Activated CD8-positive, alpha-beta memory T cell treated with anti-CD3 and anti-CD28 coated beads for 36 hours (primary cell): ENCODE data around the gene MVP. TPM values are rescaled to one million over a fixed set of nuclear protein-coding genes. Genes with fewer than 3 reads are reported as not detected.
"Not testable (repeated sequence)": the region's sequence is repeated elsewhere in the genome, so short reads cannot be mapped to it uniquely, and the experiment has no call there.

Experiments used
- CTCF ChIA-PET: fragments of 350-600 bp; sonication (Branson Sonifier 250); formaldehyde crosslinking; loops from one replicate; lab custom pipeline; 2021; ENCODE audit warnings: antibody characterized with exemption; lab: Charles Lee
- POLR2A ChIA-PET: fragments of 350-600 bp; sonication (Branson Sonifier 250); formaldehyde crosslinking; loops from one replicate; lab custom pipeline; 2021; ENCODE audit warnings: antibody characterized with exemption; lab: Charles Lee
- total RNA-seq, 2 experiments: library from RNA; stranded (reverse); gene quantifications; one replicate each; pipeline ENCODE4 v1.2.3, GENCODE V29; 2021

Gene MVP
- total RNA-seq, 2 experiments from 2014 or later: 42.2 to 46.0 TPM

DNA sequence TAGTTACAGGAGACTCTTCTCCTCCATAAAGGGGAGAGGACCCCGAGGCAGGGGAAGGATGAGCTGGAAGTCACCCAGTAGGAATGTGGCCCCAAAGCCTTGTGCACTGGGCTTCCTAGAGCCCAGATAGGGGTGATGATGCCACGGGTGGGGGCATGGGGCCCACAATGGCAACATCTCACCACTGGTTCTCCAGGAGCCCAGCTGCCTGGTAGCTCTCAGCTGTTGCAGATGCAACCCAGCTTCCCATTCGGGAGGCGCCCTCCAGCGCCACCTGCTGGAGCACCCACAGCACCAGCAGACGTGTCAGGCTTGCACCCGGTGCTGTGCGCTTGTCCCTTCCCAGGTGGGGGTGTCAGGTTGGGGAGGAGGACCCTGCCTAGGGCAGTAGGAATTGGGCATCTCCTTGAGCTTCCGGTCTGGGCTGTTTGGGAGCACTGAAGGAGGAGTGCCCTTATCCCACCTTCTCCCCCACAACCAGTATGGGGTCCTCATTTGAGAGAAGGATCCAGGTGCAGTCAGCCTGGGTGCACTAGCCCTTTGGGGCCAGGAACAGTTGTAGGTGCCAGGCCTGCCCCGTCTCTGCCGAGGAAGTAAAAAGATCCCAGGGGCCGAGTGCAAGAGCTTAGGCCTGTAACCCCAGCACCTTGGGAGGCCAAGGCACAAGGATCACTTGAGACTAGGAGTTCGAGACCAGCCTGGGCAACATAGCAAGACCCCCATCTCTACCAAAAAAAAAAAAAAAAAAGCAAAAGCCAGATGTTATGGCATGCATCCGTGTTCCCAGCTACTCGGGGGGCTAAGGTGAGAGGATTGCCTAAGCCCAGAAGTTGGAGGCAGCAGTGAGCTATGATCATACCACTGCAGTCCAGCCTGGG lies 28.4 kb downstream of the MVP start:
- CTCF ChIA-PET: interaction anchor here (0.5 to 3.8 kb wide), 49 partner anchors 9 to 206 kb away, joined by 3 to 37 read pairs (median 4); partner anchors contain the start of genes ASPHD1, C16orf54, C16orf92 and KIF22
- POLR2A ChIA-PET: interaction anchor here (0.9 to 1.2 kb wide), 4 partner anchors 19 to 41 kb away, joined by 3 to 7 read pairs (median 4); partner anchors contain the start of gene PAGR1

GRCh38 chr16:29849505-29849904 lies 29.2 kb downstream of the MVP start:
- ChIA-PET POLR2A (no interaction called here), CTCF (interaction anchor here (0.6 to 3.8 kb wide), 21 partner anchors 10 to 207 kb away, joined by 3 to 37 read pairs (median 6); partner anchors contain the start of genes KIF22, MVP and TLCD3B)

GRCh38 chr16:29850998-29851397 lies 30.7 kb downstream of the MVP start:
- CTCF ChIA-PET: interaction anchor here (0.7 to 1.6 kb wide), 5 partner anchors 10 to 204 kb away, joined by 3 to 5 read pairs (median 3); no protein-coding TSS in a partner anchor
- POLR2A ChIA-PET: interaction anchor here (0.6 to 0.7 kb wide), 3 partner anchors 79 to 647 kb away, joined by 3 to 8 read pairs (median 6); no protein-coding TSS in a partner anchor

DNA sequence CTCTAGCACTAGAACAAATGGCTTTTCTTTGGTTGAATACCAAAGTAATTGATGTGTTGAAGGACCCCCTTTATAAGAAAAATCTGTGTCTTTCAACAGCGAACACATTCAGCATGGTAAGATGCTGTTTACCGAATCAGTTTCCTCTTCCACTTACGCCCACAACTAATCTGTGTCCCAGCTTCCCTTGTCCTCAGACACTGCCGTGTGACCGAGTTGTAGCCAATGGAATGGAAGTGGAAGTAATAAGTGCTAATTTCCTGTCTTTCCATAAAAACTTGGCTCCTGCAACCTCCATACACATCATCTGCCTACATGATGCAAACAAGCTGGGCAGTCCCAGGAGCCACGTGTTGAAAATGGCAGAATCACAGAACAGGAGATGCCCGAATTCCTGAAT lies 32.4 kb downstream of the MVP start:
- ChIA-PET CTCF (no interaction called here), POLR2A (no interaction called here)

DNA sequence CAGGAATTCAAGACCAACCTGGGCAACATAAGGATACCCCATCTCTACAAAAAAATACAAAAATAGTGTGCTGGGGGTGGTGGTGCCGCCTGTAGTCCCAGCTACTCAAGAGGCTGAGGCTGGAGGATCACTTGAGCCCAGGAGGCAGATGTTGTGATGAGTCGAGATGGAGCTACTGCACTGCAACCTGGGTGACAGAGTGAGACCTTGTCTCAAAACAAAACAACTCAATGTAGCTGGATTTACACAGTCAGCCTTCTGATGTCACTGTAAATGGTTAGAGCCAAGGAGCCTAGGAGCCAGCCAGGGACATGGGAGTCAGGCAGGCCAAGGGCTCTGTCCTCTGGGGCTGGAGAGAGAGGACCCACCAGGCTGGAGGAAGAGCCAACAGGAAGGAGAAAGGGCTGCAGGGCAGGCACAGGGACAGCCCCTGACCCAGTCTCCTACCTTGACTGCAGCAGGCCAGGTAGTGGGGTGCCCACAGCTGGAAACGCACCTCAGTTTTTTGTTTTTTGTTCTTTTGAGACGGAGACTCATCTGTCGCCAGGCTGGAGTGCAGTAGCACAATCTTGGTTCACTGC lies 34.3 kb downstream of the MVP start:
- ChIA-PET CTCF (no interaction called here), POLR2A (no interaction called here)

DNA sequence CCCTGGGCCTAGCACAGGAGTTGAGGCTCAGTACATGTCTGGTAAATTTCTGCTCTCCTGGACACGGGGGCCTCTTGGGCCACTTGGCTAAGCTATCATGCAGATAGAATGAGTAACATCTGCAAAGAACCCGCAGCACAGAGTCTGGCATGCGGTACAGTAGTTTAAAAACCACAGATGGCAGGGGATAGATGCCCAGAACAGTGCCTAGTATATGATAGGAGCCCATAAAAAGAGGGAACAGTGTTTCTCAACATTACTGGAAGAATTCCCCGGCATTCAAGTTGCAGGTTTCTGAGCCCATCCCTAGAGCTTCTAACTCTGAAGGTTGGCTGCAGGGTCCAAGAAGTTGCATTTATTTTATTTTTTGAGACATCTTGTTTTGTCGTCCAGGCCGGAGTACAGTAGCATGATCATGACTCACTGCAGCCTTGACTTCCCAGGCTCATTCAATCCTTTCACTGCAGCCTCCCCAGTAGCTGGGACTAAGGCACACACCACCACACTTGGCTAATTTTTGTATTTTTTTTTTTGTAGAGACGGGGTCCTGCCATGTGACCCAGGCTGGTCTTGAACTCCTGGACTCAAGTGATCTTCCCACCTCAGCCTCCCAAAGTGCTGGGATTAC lies 37.0 kb downstream of the MVP start:
- ChIA-PET POLR2A (no interaction called here), CTCF (interaction anchor here (0.6 to 1.2 kb wide), 3 partner anchors 9 to 184 kb away, joined by 4 to 5 read pairs (median 5); no protein-coding TSS in a partner anchor)

DNA sequence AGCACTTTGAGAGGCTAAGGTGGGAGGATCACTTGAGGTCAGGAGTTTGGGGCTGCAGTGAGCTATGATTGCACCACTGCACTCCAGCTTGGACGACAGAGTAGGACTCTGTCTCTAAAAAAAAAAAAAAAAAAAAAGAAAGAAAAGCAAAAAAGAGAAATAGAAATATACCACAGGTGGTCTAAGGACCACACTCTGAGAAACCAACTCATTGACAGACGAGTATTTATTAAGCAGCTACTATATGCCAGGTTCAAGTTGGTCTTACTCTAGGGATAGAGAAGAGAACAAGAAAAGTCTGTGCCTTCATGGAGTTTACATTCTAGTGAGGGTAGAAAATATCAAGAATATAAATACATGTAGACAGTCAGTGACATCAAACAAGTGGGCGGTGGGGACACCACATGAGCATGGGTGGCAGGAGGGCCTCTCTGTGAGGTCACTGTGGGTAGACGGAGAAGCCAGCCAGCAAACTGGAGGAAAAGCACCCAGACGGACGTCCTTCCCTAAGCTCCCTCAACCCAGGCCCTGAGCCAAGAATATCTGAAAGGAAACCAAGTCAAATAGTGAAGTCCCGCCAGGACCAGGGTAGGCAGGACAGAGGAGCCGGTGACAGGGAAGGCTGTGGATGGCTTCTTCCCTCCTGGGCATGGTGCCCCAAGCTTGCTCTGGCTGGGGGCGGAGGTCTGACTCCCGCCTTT lies 38.0 kb downstream of the MVP start:
- POLR2A ChIA-PET: interaction anchor here (0.5 to 0.6 kb wide), 3 partner anchors 139 to 855 kb away, joined by 3 to 6 read pairs (median 4); no protein-coding TSS in a partner anchor
- CTCF ChIA-PET: interaction anchor here (0.7 to 1.2 kb wide), 2 partner anchors 10 to 160 kb away, joined by 4 to 5 read pairs; no protein-coding TSS in a partner anchor

- POLR2A ChIA-PET: interaction anchor here (0.5 kb wide), 1 partner anchor 854 kb away, joined by 3 read pairs; no protein-coding TSS in a partner anchor
- CTCF ChIA-PET: no interaction called here
Observed at GRCh38 chr16:29858974-29859373, 38.7 kb downstream of the MVP start.

- CTCF ChIA-PET: no interaction called here
- POLR2A ChIA-PET: no interaction called here
Observed at GRCh38 chr16:29860218-29860617, 40.0 kb downstream of the MVP start.

DNA sequence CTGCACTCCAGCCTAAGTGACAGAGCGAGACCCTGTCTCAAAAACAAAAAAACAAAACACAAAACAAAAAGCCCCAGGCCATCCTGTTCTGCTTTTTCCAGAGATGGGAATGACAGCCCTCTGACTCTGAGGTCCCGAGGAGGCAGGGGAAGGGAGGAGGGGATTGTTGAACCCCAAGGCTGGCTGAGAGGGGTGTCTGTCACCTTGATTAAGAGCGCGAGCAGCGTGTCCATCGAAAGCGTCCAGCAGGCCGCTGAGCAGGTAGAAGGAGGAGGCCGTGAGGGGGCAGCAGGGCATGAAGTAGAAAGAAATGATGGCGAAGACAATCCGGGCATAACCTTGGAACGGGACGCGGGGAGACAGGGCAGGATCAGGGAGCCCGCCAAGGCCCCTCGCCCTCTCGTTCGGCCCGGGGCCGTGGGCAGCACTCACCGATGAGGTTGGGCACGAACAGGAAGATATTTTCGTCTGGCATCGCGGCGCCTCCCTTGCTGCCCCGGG lies 42.2 kb downstream of the MVP start:
- ChIA-PET CTCF (interaction anchor here (0.8 to 2.0 kb wide), 6 partner anchors 11 to 171 kb away, joined by 3 to 7 read pairs (median 4); partner anchors contain the start of genes KCTD13 and MVP), POLR2A (no interaction called here)

DNA sequence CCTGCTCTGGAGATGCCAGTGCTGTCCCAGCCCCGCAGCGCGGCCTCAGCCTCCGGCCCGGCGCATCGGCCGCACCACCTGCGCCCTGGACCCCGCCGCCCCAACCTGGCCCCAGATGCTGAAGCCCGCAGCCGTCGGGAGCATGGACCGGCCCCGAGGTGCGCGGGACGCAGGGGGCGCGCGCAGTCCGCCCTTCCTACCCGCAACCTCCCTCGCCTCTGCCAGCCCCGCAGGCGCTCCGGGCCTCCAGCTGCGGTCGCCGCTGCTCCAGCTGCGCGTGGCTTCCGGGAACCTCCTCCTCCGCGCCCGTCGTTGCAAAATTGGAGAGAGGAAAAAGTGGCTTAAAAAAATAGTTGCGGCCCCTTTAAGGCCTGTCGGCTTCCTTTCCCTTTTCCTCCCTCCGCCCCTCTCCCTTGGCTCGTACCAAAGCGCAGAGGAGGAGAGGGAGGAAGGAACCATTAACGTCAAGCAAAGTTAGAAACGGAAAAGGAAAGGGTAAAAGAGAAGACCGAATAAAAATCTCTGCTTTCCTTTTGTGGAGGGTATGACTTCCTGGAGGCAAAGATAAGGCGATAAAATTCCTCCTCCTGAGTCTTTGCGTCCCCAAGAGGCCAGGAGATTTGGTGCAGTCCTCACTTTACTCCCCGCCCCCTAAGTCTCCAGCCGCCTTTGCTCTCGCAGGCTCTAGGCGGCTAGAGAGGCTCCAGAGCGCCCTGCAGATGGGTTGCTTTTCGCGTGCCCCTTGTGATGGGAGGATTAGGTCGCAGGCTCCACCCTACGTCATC lies 42.8 kb downstream of the MVP start, which contains the start of gene CDIPT:
Gene CDIPT (minus strand): TSS at position 343 of the 785 bp plus-strand sequence. CDS start 369 bp downstream, outside the sequence.
- ChIA-PET POLR2A (interaction anchor here (0.6 kb wide), 1 partner anchor 55 kb away, joined by 3 read pairs; no protein-coding TSS in a partner anchor), CTCF (interaction anchor here (0.6 to 2.0 kb wide), 6 partner anchors 43 to 187 kb away, joined by 3 to 5 read pairs (median 3); partner anchors contain the start of genes KCTD13 and MVP)

GRCh38 chr16:29863669-29863984 lies 43.4 kb downstream of the MVP start:
- CTCF ChIA-PET: interaction anchor here (0.6 to 2.0 kb wide), 6 partner anchors 44 to 187 kb away, joined by 3 to 5 read pairs (median 3); partner anchors contain the start of genes KCTD13 and MVP
- POLR2A ChIA-PET: interaction anchor here (0.6 kb wide), 1 partner anchor 55 kb away, joined by 3 read pairs; no protein-coding TSS in a partner anchor

DNA sequence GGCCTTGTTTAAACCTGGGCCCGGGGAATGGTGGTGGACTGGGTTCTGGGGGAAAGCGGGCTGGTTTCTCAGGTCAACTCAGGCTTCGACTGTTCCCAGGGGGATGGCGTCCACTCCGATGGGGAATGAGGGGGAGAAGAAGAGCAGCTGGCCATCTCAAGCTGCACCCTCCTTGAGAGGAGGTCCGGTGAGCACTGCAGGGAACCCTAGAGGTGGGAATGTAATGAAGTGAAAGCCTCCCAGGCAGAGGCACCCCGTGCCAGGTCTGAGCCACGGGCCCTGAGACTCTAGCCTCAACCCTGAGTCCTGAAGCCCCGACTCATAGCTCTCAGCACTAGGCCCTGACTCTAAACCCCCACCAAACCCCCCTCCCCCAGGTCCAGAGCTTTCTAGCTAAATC lies 43.9 kb downstream of the MVP start:
- CTCF ChIA-PET: interaction anchor here (0.6 to 2.0 kb wide), 5 partner anchors 21 to 173 kb away, joined by 3 to 7 read pairs (median 3); no protein-coding TSS in a partner anchor
- POLR2A ChIA-PET: no interaction called here

DNA sequence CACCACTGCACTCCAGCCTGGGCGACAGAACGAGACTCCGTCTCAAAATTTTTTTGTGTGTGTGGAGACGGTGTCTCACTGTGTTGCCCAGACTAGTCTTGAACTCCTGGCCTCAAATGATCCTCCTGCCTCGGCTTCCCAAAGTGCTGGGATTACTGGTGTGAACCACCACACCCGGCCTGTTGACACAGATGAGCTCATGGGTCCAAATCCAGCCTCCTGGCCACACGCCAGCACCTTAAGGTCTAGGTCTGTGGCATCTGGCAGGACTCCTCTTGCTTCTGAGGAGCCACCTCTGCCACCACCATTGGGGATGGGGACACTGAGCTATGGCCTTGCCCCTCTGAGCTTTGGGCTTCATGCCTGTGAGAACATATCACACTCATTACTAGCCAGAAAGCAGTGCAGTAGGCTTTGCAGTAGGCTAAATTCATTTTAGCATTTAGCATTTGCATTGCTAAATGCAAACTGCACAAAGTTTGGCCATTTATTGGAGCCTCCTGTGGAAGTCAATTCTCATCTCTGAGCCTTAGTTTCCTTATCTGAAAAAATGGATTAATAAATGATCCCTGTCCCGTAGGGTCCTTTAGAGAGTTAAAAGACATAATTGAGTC lies 48.2 kb downstream of the MVP start:
- CTCF ChIA-PET: interaction anchor here (2.5 kb wide), 1 partner anchor 20 kb away, joined by 10 read pairs; no protein-coding TSS in a partner anchor
- POLR2A ChIA-PET: no interaction called here

GRCh38 chr16:29869067-29869466 lies 48.8 kb downstream of the MVP start:
- CTCF ChIA-PET, POLR2A ChIA-PET: not testable (repeated sequence)

GRCh38 chr16:29871822-29872546 lies 51.7 kb downstream of the MVP start:
- POLR2A ChIA-PET: no interaction called here
- CTCF ChIA-PET: interaction anchor here (0.6 to 1.7 kb wide), 2 partner anchors 23 to 38 kb away, joined by 3 to 5 read pairs; no protein-coding TSS in a partner anchor
